Caco-2 (cell line): ENCODE data around the gene PTPRG. TPM values are rescaled to one million over a fixed set of nuclear protein-coding genes. Genes with fewer than 3 reads are reported as not detected.

Experiments used
- BruUV-seq: library from RNA; stranded (reverse); fragments of 400-500 nt; replicated peaks from 2 replicates; lab custom pipeline; 2021; lab: Mats Ljungman, UMichigan
- CTCF ChIA-PET: fragments of 300-600 bp; sonication (Branson Sonifier 250); formaldehyde crosslinking; loops from one replicate; lab custom pipeline; 2022; ENCODE audit warnings: antibody characterized with exemption; lab: Charles Lee
- POLR2A ChIA-PET: fragments of 300-600 bp; sonication (Branson Sonifier 250); formaldehyde crosslinking; loops from one replicate; lab custom pipeline; 2022; ENCODE audit warnings: antibody characterized with exemption; lab: Charles Lee
- DNase-seq, 2 experiments: peaks; one replicate each; pipeline versions ENCODE4 v3.0.0 to v3.0.0-alpha.2; 2020 to 2022
- H3K27me3 ChIP-seq: replicated peaks from 2 replicates; pipeline ENCODE4 v1.6.0; 2011; ENCODE audit warnings: low read length; ENCODE audit not compliant: control insufficient read depth, insufficient read depth
- H3K36me3 ChIP-seq: 2 replicates; pipeline ENCODE4 v1.5.1; 2011; ENCODE audit warnings: low read length; ENCODE audit not compliant: control insufficient read depth, insufficient read depth
- H3K4me1 ChIP-seq: fragments of 250-450 bp; sonication (Bioruptor Pico); 2 replicates; pipeline ENCODE4 v1.5.1; 2020; ENCODE audit warnings: mild to moderate bottlenecking
- H3K4me3 ChIP-seq: 2 replicates; pipeline ENCODE4 v1.5.1; 2011; ENCODE audit warnings: low read depth, mild to moderate bottlenecking, control low read depth, low read length
- H3K9me3 ChIP-seq: fragments of 250-450 bp; sonication (Bioruptor Pico); 2 replicates; pipeline ENCODE4 v1.5.1; 2020; ENCODE audit warnings: mild to moderate bottlenecking, moderate library complexity
- H3K27ac Mint-ChIP-seq: one replicate; pipeline ENCODE4 v1.8.0; 2022; ENCODE audit warnings: mixed read lengths; ENCODE audit not compliant: unreplicated experiment
- H3K27me3 Mint-ChIP-seq: one replicate; pipeline ENCODE4 v1.8.0; 2022; ENCODE audit warnings: mixed read lengths; ENCODE audit not compliant: insufficient read depth, unreplicated experiment
- H3K36me3 Mint-ChIP-seq: one replicate; pipeline ENCODE4 v1.8.0; 2022; ENCODE audit warnings: mild to moderate bottlenecking, mixed read lengths; ENCODE audit not compliant: insufficient read depth, unreplicated experiment
- H3K4me1 Mint-ChIP-seq: one replicate; pipeline ENCODE4 v1.8.0; 2022; ENCODE audit warnings: low read depth, mixed read lengths; ENCODE audit not compliant: unreplicated experiment
- H3K4me3 Mint-ChIP-seq: one replicate; pipeline ENCODE4 v1.8.0; 2022; ENCODE audit warnings: mild to moderate bottlenecking, moderate library complexity, mixed read lengths; ENCODE audit not compliant: unreplicated experiment
- H3K9me3 Mint-ChIP-seq: one replicate; pipeline ENCODE4 v1.8.0; 2022; ENCODE audit warnings: mixed read lengths; ENCODE audit not compliant: unreplicated experiment
- CTCF ChIP-seq, 2 experiments: fragments of 200-600 bp in 1 of 2; IDR thresholded peaks; 1 replicate in 1 of 2; 2 replicates in 1 of 2; pipeline versions ENCODE4 v1.5.1 to v1.8.0; 2011 to 2022; ENCODE audit warnings: antibody characterized with exemption in 1 of 2, control low read depth in 1 of 2, inconsistent platforms in 1 of 2, low read depth in 1 of 2, low read length in 1 of 2, mild to moderate bottlenecking in 1 of 2, moderate library complexity in 1 of 2; ENCODE audit not compliant: insufficient read depth in 1 of 2, severe bottlenecking in 1 of 2, unreplicated experiment in 1 of 2
- intact Hi-C: fragments of 100-400 bp; cut with micrococcal nuclease; formaldehyde crosslinking; loops from one replicate; pipeline ENCODE4 v1.10.0; 2022; ENCODE audit not compliant: unreplicated experiment
- total RNA-seq: library from RNA; stranded (reverse); gene quantifications from 2 replicates; pipeline ENCODE4 v1.2.3, GENCODE V29; 2022

The PTPRG gene
- total RNA-seq, 1 experiment from 2014 or later, result 46.4 TPM

GRCh38 chr3:61897848-61898247 is 336.5 kb downstream of the PTPRG start:
- Histone ChIP-seq H3K27me3 (no peaks in the 10 kb centered on the region), H3K36me3 (no peaks in the 10 kb centered on the region), H3K4me3 (no peak overlapping the region), H3K9me3 (no peaks in the 10 kb centered on the region), H3K4me1 (peaks cover 16% of the 10 kb centered on the region)
- TF ChIP-seq CTCF (IDR thresholded peaks at IDR 0.05; ENCODE audit: insufficient read depth in 1 of 2, low read depth in 1 of 2, low read length in 1 of 2, severe bottlenecking in 1 of 2, unreplicated experiment in 1 of 2), result no peak
- no peak for DNase-seq
- intact Hi-C loops, result no loop called here
- Mint-ChIP-seq H3K36me3 (no peaks in the 10 kb centered on the region), H3K4me3 (no peak overlapping the region), H3K27me3 (no peaks in the 10 kb centered on the region), H3K27ac (no peak overlapping the region), H3K9me3 (no peaks in the 10 kb centered on the region), H3K4me1 (peaks cover 10% of the 10 kb centered on the region)
- POLR2A ChIA-PET, result no interaction called here
- CTCF ChIA-PET, result no interaction called here
- no TSS peak for BruUV-seq

- ChIA-PET POLR2A (no interaction called here), CTCF (no interaction called here)
- no peak overlapping the region for H3K4me3 ChIP-seq
- no peak overlapping the region for H3K27ac Mint-ChIP-seq
- no peaks in the 10 kb centered on the region for H3K27me3 ChIP-seq
- no peak for TF ChIP-seq CTCF (IDR thresholded peaks at IDR 0.05; ENCODE audit: insufficient read depth in 1 of 2, low read depth in 1 of 2, low read length in 1 of 2, severe bottlenecking in 1 of 2, unreplicated experiment in 1 of 2)
- peaks cover 6% of the 10 kb centered on the region for H3K4me1 ChIP-seq
- no peaks in the 10 kb centered on the region for H3K27me3 Mint-ChIP-seq
- intact Hi-C loops, result no loop called here
- no peaks in the 10 kb centered on the region for H3K9me3 ChIP-seq
- no peak for DNase-seq
- no peaks in the 10 kb centered on the region for H3K36me3 ChIP-seq
- H3K9me3 Mint-ChIP-seq, result no peaks in the 10 kb centered on the region
- peaks cover 6% of the 10 kb centered on the region for H3K4me1 Mint-ChIP-seq
- BruUV-seq, result no TSS peak
- H3K4me3 Mint-ChIP-seq, result no peak overlapping the region
- no peaks in the 10 kb centered on the region for H3K36me3 Mint-ChIP-seq
Measured at GRCh38 chr3:61899700-61900462, 338.5 kb downstream of the PTPRG start.

- TF ChIP-seq CTCF (IDR thresholded peaks at IDR 0.05; ENCODE audit: insufficient read depth in 1 of 2, low read depth in 1 of 2, low read length in 1 of 2, severe bottlenecking in 1 of 2, unreplicated experiment in 1 of 2), result no peak
- no peak overlapping the region for H3K27ac Mint-ChIP-seq
- no peaks in the 10 kb centered on the region for H3K9me3 ChIP-seq
- no peak overlapping the region for H3K4me3 Mint-ChIP-seq
- POLR2A ChIA-PET, result no interaction called here
- no peak overlapping the region for H3K4me3 ChIP-seq
- no peaks in the 10 kb centered on the region for H3K9me3 Mint-ChIP-seq
- no peak for DNase-seq
- no peaks in the 10 kb centered on the region for H3K27me3 ChIP-seq
- CTCF ChIA-PET, result no interaction called here
- H3K27me3 Mint-ChIP-seq, result no peaks in the 10 kb centered on the region
- no peaks in the 10 kb centered on the region for H3K4me1 Mint-ChIP-seq
- H3K4me1 ChIP-seq, result no peaks in the 10 kb centered on the region
- BruUV-seq, result no TSS peak
- intact Hi-C loops, result no loop called here
- H3K36me3 Mint-ChIP-seq, result no peaks in the 10 kb centered on the region
- no peaks in the 10 kb centered on the region for H3K36me3 ChIP-seq
Measured at GRCh38 chr3:61901496-61901895, 340.1 kb downstream of the PTPRG start.
